ENCODE measurements around the gene CD302. TPM values are rescaled to one million over a fixed set of nuclear protein-coding genes. Genes with fewer than 3 reads are reported as not detected.
A peak's percentile ranks its signal among the peaks of the same experiment; 100 is the strongest.

CD302 gene
- total RNA-seq, 1 donor from 2014 or later: 0.44 TPM

- no peak overlapping the region for H3K27ac Mint-ChIP-seq
- H3K36me3 Mint-ChIP-seq (ENCODE audit: low read depth): peaks cover 1% of the 10 kb centered on the region
Measured at GRCh38 chr2:159807183-159808031, 9.4 kb upstream of the CD302 start.

GRCh38 chr2:159804941-159805340, 6.9 kb upstream of the CD302 start:
- intact Hi-C loops (cut with micrococcal nuclease): loop anchor here (5.0 kb wide), 3 partner anchors 72 to 248 kb away; partner anchors contain the start of gene BAZ2B
- Mint-ChIP-seq H3K27ac (no peak overlapping the region), H3K4me3 (no peak overlapping the region), H3K4me1 (ENCODE audit: low read depth) (no peaks in the 10 kb centered on the region), H3K9me3 (no peaks in the 10 kb centered on the region), H3K36me3 (ENCODE audit: low read depth) (no peaks in the 10 kb centered on the region), H3K27me3 (ENCODE audit: insufficient read depth) (peaks cover 8% of the 10 kb centered on the region)
- DNase-seq (ENCODE audit: low spot score): no peak

More at GRCh38 chr2:159807183-159808031, 9.4 kb upstream of the CD302 start:
- Mint-ChIP-seq H3K4me3 (no peak overlapping the region), H3K27me3 (ENCODE audit: insufficient read depth) (no peaks in the 10 kb centered on the region), H3K4me1 (ENCODE audit: low read depth) (no peaks in the 10 kb centered on the region), H3K9me3 (no peaks in the 10 kb centered on the region)
- intact Hi-C loops (cut with micrococcal nuclease): loop anchor here (1.0 to 5.0 kb wide), 3 partner anchors 190 to 906 kb away; partner anchors contain the start of gene BAZ2B
- no peak for DNase-seq (ENCODE audit: low spot score)

DNA sequence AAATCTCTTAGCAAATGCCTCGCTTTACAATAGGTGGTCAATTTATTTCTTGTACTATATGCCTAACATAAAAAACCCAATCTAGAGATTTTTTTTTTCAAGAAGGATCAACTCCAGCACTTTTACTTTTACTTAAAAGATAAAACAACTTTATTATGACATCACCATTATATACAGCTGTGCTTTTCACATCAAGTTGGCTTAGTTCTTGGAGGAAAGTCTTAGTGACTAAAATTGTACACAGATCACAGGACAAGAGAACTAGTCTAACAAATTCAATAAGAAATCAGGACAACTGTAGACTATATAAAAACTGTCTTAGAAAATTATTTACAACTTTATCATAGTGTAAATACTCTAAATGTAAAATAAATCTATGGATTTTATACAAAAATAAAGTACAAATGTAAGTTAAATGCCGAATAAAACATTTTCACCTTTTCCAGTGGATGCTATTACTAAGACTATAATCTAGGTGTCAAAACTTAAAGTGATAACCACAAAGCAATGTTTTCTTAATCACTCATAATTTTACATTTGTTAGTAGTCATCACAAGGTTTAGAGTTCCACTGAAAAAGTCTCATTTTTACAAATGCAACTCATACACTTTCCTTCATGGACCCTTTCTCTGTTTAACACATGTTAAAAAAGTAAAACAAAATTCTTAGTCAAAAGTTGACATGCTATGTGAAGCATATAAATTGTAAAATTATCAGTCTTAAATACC, 5.4 kb upstream of the CD302 start:
- Mint-ChIP-seq H3K27me3 (ENCODE audit: insufficient read depth) (peaks cover 23% of the 10 kb centered on the region), H3K36me3 (ENCODE audit: low read depth) (peaks cover 6% of the 10 kb centered on the region), H3K27ac (no peak overlapping the region), H3K4me3 (no peak overlapping the region), H3K9me3 (no peaks in the 10 kb centered on the region), H3K4me1 (ENCODE audit: low read depth) (peaks cover 7% of the 10 kb centered on the region)
- intact Hi-C loops (cut with micrococcal nuclease): loop anchor here (5.0 kb wide), 1 partner anchor 74 kb away; no protein-coding TSS in a partner anchor
- DNase-seq (ENCODE audit: low spot score): no peak

- intact Hi-C loops (cut with micrococcal nuclease): loop anchor here (5.0 kb wide), 1 partner anchor 75 kb away; no protein-coding TSS in a partner anchor
- DNase-seq (ENCODE audit: low spot score): no peak
- H3K4me3 Mint-ChIP-seq: no peak overlapping the region
Measured at GRCh38 chr2:159802673-159803072, 4.7 kb upstream of the CD302 start.

GRCh38 chr2:159799833-159800232, 1.8 kb upstream of the CD302 start:
- peaks cover 7% of the 10 kb centered on the region for H3K36me3 Mint-ChIP-seq (ENCODE audit: low read depth)
- no peaks in the 10 kb centered on the region for H3K9me3 Mint-ChIP-seq
- intact Hi-C loops (cut with micrococcal nuclease): loop anchor here (5.0 to 10.0 kb wide), 3 partner anchors 77 to 835 kb away; partner anchors contain the start of gene TANC1
- H3K27me3 Mint-ChIP-seq (ENCODE audit: insufficient read depth): peaks cover 52% of the 10 kb centered on the region
- no peak overlapping the region for H3K4me3 Mint-ChIP-seq
- DNase-seq (ENCODE audit: low spot score): no peak
- peaks cover 14% of the 10 kb centered on the region for H3K4me1 Mint-ChIP-seq (ENCODE audit: low read depth)
- no peak overlapping the region for H3K27ac Mint-ChIP-seq

More at GRCh38 chr2:159802673-159803072, 4.7 kb upstream of the CD302 start:
- H3K4me1 Mint-ChIP-seq (ENCODE audit: low read depth): peaks cover 10% of the 10 kb centered on the region
- peaks cover 7% of the 10 kb centered on the region for H3K36me3 Mint-ChIP-seq (ENCODE audit: low read depth)
- no peaks in the 10 kb centered on the region for H3K9me3 Mint-ChIP-seq
- peaks cover 28% of the 10 kb centered on the region for H3K27me3 Mint-ChIP-seq (ENCODE audit: insufficient read depth)
- H3K27ac Mint-ChIP-seq: no peak overlapping the region

- no peak for DNase-seq (ENCODE audit: low spot score)
- Mint-ChIP-seq H3K9me3 (no peaks in the 10 kb centered on the region), H3K4me1 (ENCODE audit: low read depth) (peaks cover 14% of the 10 kb centered on the region), H3K4me3 (peak overlapping the region; percentile 21), H3K36me3 (ENCODE audit: low read depth) (peaks cover 7% of the 10 kb centered on the region), H3K27me3 (ENCODE audit: insufficient read depth) (peaks cover 55% of the 10 kb centered on the region), H3K27ac (no peak overlapping the region)
- intact Hi-C loops (cut with micrococcal nuclease): loop anchor here (5.0 to 10.0 kb wide), 2 partner anchors 124 to 834 kb away; partner anchors contain the start of gene TANC1
Measured at GRCh38 chr2:159798376-159798725, 343 bp upstream of the CD302 start.

- H3K36me3 Mint-ChIP-seq (ENCODE audit: low read depth): peaks cover 7% of the 10 kb centered on the region
- H3K27ac Mint-ChIP-seq: no peak overlapping the region
- no peak for DNase-seq (ENCODE audit: low spot score)
- intact Hi-C loops (cut with micrococcal nuclease): loop anchor here (5.0 to 10.0 kb wide), 2 partner anchors 125 to 832 kb away; partner anchors contain the start of gene TANC1
- peak overlapping the region; percentile 61 for H3K4me3 Mint-ChIP-seq
- peaks cover 14% of the 10 kb centered on the region for H3K4me1 Mint-ChIP-seq (ENCODE audit: low read depth)
- H3K27me3 Mint-ChIP-seq (ENCODE audit: insufficient read depth): peaks cover 55% of the 10 kb centered on the region
- no peaks in the 10 kb centered on the region for H3K9me3 Mint-ChIP-seq
Measured at GRCh38 chr2:159797225-159797542, 824 bp downstream of the CD302 start.

DNA sequence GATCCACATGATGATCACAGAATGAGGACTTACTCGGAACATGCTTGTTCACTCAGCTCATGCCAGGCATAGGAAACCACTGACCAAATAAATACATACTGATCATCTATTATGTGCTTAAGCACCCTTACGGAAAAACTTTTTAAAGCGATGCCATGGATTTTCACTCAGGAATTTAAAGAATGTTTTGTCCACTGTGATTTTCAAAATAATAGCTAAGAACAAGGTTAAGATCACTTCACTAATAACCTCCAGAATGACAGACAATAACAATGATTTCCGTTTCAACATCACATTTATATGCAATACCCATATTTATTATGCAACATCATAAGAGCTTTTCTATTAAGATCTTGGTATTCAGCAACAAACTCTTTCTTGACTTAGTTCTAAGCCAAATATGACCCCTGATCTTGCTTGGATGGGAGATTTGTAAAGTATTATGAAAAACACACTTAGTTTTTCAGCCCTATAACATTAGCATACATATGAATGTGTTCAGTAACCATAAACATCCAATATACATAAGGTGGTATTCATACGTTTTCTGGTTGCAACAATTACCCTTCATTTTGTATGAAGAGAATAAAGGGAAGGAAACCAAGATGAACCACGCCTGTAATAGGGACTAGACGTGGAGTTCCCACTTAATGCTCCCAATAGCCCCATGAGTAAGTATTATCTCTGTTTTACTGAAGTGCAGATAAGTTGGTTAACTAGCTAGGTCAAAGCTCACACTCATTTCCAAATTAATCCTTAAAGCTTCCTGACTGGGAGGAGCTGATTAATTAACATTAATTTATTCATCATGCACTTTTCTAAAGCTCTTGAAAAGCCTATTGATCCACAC, 1.9 kb downstream of the CD302 start:
- no peak for DNase-seq (ENCODE audit: low spot score)
- Mint-ChIP-seq H3K27me3 (ENCODE audit: insufficient read depth) (peaks cover 54% of the 10 kb centered on the region), H3K9me3 (no peaks in the 10 kb centered on the region), H3K27ac (no peak overlapping the region), H3K36me3 (ENCODE audit: low read depth) (peaks cover 7% of the 10 kb centered on the region), H3K4me1 (ENCODE audit: low read depth) (peaks cover 14% of the 10 kb centered on the region), H3K4me3 (no peak overlapping the region)
- intact Hi-C loops (cut with micrococcal nuclease): loop anchor here (5.0 to 10.0 kb wide), 2 partner anchors 126 to 831 kb away; partner anchors contain the start of gene TANC1

DNA sequence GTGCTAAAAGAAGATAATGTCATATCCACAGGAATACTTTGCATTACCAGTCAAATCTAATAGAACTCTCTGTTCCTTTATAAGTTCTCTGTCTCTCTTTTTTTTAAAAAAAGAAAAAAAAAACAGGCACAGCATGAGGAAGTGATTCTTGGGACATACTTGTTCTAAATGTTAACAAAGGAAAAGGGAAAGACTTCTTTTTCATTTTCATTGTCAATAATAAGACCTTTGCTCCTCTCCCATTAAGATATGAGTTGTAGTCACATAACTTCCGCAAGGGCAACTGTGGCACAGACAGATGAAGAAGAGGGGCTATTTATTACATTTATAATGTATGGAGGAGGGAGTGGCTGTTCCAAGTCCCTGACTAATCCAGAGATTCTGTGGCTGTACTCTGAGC, 4.7 kb downstream of the CD302 start:
- intact Hi-C loops (cut with micrococcal nuclease): loop anchor here (10.0 kb wide), 1 partner anchor 829 kb away; the partner anchor contains the start of gene TANC1
- H3K4me3 Mint-ChIP-seq: no peak overlapping the region
- peaks cover 31% of the 10 kb centered on the region for H3K27me3 Mint-ChIP-seq (ENCODE audit: insufficient read depth)
- H3K27ac Mint-ChIP-seq: no peak overlapping the region
- DNase-seq (ENCODE audit: low spot score): no peak
- H3K9me3 Mint-ChIP-seq: no peaks in the 10 kb centered on the region
- peaks cover 15% of the 10 kb centered on the region for H3K4me1 Mint-ChIP-seq (ENCODE audit: low read depth)
- H3K36me3 Mint-ChIP-seq (ENCODE audit: low read depth): peaks cover 2% of the 10 kb centered on the region

- H3K27ac Mint-ChIP-seq: no peak overlapping the region
- peaks cover 12% of the 10 kb centered on the region for H3K4me1 Mint-ChIP-seq (ENCODE audit: low read depth)
- intact Hi-C loops (cut with micrococcal nuclease): loop anchor here (10.0 kb wide), 1 partner anchor 828 kb away; the partner anchor contains the start of gene TANC1
- no peak for DNase-seq (ENCODE audit: low spot score)
- H3K36me3 Mint-ChIP-seq (ENCODE audit: low read depth): peaks cover 2% of the 10 kb centered on the region
- no peaks in the 10 kb centered on the region for H3K9me3 Mint-ChIP-seq
- H3K27me3 Mint-ChIP-seq (ENCODE audit: insufficient read depth): peaks cover 26% of the 10 kb centered on the region
- H3K4me3 Mint-ChIP-seq: no peak overlapping the region
Measured at GRCh38 chr2:159792599-159792998, 5.4 kb downstream of the CD302 start.

DNA sequence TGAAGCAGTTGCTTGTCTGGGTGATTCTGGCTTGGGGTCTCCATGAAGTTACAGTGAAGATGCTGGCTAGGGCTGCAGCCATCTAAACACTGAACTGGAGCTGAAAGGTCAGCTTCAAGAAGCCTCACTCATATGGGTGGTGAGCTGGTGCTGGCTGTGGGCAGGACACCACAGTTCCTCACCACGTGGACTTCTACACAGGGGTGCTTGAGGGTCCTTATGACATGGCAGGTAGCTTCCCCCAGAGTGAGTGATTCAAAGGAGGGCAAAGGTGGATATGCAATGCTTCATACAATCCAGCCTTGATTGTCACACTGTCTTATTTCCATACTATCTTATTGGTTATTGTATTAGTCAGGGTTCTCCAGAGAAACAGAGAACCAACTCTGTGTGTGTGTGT, 6.0 kb downstream of the CD302 start:
- Mint-ChIP-seq H3K4me1 (ENCODE audit: low read depth) (peaks cover 9% of the 10 kb centered on the region), H3K27me3 (ENCODE audit: insufficient read depth) (peaks cover 21% of the 10 kb centered on the region), H3K36me3 (ENCODE audit: low read depth) (peaks cover 2% of the 10 kb centered on the region), H3K4me3 (no peak overlapping the region), H3K9me3 (no peaks in the 10 kb centered on the region), H3K27ac (no peak overlapping the region)
- intact Hi-C loops (cut with micrococcal nuclease): loop anchor here (10.0 kb wide), 1 partner anchor 827 kb away; the partner anchor contains the start of gene TANC1
- no peak for DNase-seq (ENCODE audit: low spot score)

- peaks cover 9% of the 10 kb centered on the region for H3K4me1 Mint-ChIP-seq (ENCODE audit: low read depth)
- H3K36me3 Mint-ChIP-seq (ENCODE audit: low read depth): peaks cover 2% of the 10 kb centered on the region
- no peaks in the 10 kb centered on the region for H3K9me3 Mint-ChIP-seq
- no peak overlapping the region for H3K27ac Mint-ChIP-seq
- no peak for DNase-seq (ENCODE audit: low spot score)
- H3K27me3 Mint-ChIP-seq (ENCODE audit: insufficient read depth): peaks cover 4% of the 10 kb centered on the region
- intact Hi-C loops (cut with micrococcal nuclease): loop anchor here (10.0 kb wide), 1 partner anchor 826 kb away; the partner anchor contains the start of gene TANC1
- no peak overlapping the region for H3K4me3 Mint-ChIP-seq
Measured at GRCh38 chr2:159790323-159790722, 7.7 kb downstream of the CD302 start.

Data from activated T-helper 1 cell treated with anti-CD3 and anti-CD28 coated beads, Interleukin-12 subunit alpha, Interleukin-12 subunit beta, Interleukin-2, Interleukin-4 antibody, amounts not matched to agents 30 ng/mL and 10 ng/mL and 1 ng/mL, durations not matched to agents 14 hours and 24 hours and 36 hours (primary cell).